Loucy (cell line): ENCODE results near the gene SELENON.

Experiments
- H2AFZ ChIP-seq: fragments of 200-600 bp; sonication (generic); 2 replicates; pipeline ENCODE4 v1.6.0; 2016; ENCODE audit warnings: antibody characterized with exemption, mild to moderate bottlenecking, low read length, moderate library complexity
- H3F3A ChIP-seq: fragments of 200-600 bp; 2 replicates; pipeline ENCODE4 v1.6.0; 2016; ENCODE audit warnings: antibody characterized with exemption, low read depth, mild to moderate bottlenecking
- H3K27me3 ChIP-seq: fragments of 200-600 bp; sonication (generic); 2 replicates; pipeline ENCODE4 v1.6.1; 2014; ENCODE audit warnings: low read length, mild to moderate bottlenecking; ENCODE audit not compliant: insufficient read depth, poor library complexity, severe bottlenecking
- H3K36me3 ChIP-seq: fragments of 200-600 bp; sonication (generic); 2 replicates; pipeline ENCODE4 v1.6.1; 2016; ENCODE audit warnings: low read length; ENCODE audit not compliant: insufficient read depth
- H3K4me1 ChIP-seq: fragments of 200-600 bp; sonication (generic); 2 replicates; pipeline ENCODE4 v1.5.1; 2014; ENCODE audit warnings: low read length, mild to moderate bottlenecking; ENCODE audit not compliant: insufficient read depth, poor library complexity, severe bottlenecking
- H3K4me2 ChIP-seq: fragments of 200-600 bp; sonication (generic); 2 replicates; pipeline ENCODE4 v1.6.0; 2014; ENCODE audit warnings: antibody characterized with exemption, low read length, low read depth, mild to moderate bottlenecking; ENCODE audit not compliant: poor library complexity, severe bottlenecking
- H3K4me3 ChIP-seq: fragments of 200-600 bp; sonication (generic); 2 replicates; pipeline ENCODE4 v1.5.1; 2014; ENCODE audit warnings: low read length, mild to moderate bottlenecking, mixed read lengths; ENCODE audit not compliant: poor library complexity, severe bottlenecking
- H3K79me2 ChIP-seq: fragments of 200-600 bp; sonication (generic); 2 replicates; pipeline ENCODE4 v1.6.1; 2014; ENCODE audit warnings: low read length; ENCODE audit not compliant: insufficient read depth
- H3K9ac ChIP-seq: fragments of 200-600 bp; sonication (generic); 2 replicates; pipeline ENCODE4 v1.6.0; 2014; ENCODE audit warnings: mild to moderate bottlenecking, low read depth, low read length, moderate library complexity; ENCODE audit not compliant: poor library complexity, severe bottlenecking
- H3K9me2 ChIP-seq: fragments of 200-600 bp; sonication (generic); replicated peaks from 2 replicates; pipeline ENCODE4 v1.6.1; 2016; ENCODE audit warnings: low read depth, low read length, mixed read lengths
- H3K9me3 ChIP-seq: fragments of 200-600 bp; sonication (generic); 2 replicates; pipeline ENCODE4 v1.6.1; 2014; ENCODE audit warnings: mild to moderate bottlenecking, antibody characterized with exemption, low read length, low read depth; ENCODE audit not compliant: insufficient read depth
- H4K20me1 ChIP-seq: fragments of 200-600 bp; sonication (generic); 2 replicates; pipeline ENCODE4 v1.6.0; 2014; ENCODE audit warnings: antibody characterized with exemption, low read length, mild to moderate bottlenecking; ENCODE audit not compliant: insufficient read depth, poor library complexity, severe bottlenecking
- EZH2phosphoT487 ChIP-seq: fragments of 200-600 bp; IDR thresholded peaks from 2 replicates; pipeline ENCODE4 v1.6.1; 2018; ENCODE audit warnings: antibody characterized with exemption, mild to moderate bottlenecking, moderate library complexity, borderline replicate concordance
- TF ChIP-seq, protein P1 (sequence below): fragments of 200-600 bp; sonication (generic); conservative IDR thresholded peaks from 2 replicates; pipeline ENCODE4 v1.5.1; 2014; ENCODE audit warnings: mild to moderate bottlenecking, antibody characterized with exemption, low read length

Gene SELENON, protein sequence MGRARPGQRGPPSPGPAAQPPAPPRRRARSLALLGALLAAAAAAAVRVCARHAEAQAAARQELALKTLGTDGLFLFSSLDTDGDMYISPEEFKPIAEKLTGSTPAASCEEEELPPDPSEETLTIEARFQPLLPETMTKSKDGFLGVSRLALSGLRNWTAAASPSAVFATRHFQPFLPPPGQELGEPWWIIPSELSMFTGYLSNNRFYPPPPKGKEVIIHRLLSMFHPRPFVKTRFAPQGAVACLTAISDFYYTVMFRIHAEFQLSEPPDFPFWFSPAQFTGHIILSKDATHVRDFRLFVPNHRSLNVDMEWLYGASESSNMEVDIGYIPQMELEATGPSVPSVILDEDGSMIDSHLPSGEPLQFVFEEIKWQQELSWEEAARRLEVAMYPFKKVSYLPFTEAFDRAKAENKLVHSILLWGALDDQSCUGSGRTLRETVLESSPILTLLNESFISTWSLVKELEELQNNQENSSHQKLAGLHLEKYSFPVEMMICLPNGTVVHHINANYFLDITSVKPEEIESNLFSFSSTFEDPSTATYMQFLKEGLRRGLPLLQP

DNA sequence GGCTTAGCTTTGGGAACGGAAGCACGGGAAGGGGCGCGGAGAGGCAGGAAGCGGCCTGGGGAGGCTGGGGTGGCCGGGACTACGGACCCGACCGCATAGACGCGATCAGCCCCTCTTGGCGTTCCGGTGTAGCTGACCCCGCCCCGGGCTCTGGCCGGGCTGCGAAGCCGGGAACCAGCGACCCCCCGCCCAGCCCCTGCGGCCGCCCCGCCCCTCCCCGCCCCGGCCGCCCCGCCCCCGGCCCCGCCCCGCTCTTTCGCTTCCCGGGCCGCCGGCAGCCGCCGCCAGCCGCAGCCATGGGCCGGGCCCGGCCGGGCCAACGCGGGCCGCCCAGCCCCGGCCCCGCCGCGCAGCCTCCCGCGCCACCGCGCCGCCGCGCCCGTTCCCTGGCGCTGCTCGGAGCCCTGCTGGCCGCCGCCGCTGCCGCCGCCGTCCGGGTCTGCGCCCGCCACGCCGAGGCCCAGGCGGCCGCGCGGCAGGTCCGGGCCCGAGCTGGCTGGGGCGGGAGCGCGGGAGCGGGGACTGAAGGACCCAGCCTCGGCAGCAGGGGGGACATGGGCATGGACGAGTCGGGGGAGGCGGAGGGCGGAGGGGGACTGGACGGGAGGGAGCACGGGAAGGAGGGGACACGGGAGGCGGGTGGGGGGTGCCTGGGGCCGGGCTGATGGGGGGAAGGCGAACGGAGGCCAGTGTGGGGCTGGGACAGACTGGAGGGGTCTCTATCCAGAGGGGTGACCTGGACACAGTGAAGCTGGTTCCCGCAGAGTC, at the start of gene SELENON:
SELENON (plus strand) TSS at position 259 of the 768 bp plus-strand sequence; CDS start at position 297, 38 bp downstream.
- Histone ChIP-seq H3K4me3 (peak within 1 kb of the TSS; percentile 65), H4K20me1 (no peaks in the 10 kb centered on the region), H3F3A (no peaks in the 10 kb centered on the region), H3K79me2 (no peaks in the 10 kb centered on the region), H3K36me3 (no peaks in the 10 kb centered on the region), H3K4me1 (no peaks in the 10 kb centered on the region), H3K4me2 (peak within 1 kb of the TSS; percentile 77), H3K9ac (peak within 1 kb of the TSS; percentile 46), H3K9me3 (no peaks in the 10 kb centered on the region), H2AFZ (no peak within 1 kb of the TSS), H3K9me2 (no peaks in the 10 kb centered on the region), H3K27me3 (peaks cover 11% of the 10 kb centered on the region)
- TF ChIP-seq EZH2phosphoT487: no peak
- TF ChIP-seq, protein P1, sequence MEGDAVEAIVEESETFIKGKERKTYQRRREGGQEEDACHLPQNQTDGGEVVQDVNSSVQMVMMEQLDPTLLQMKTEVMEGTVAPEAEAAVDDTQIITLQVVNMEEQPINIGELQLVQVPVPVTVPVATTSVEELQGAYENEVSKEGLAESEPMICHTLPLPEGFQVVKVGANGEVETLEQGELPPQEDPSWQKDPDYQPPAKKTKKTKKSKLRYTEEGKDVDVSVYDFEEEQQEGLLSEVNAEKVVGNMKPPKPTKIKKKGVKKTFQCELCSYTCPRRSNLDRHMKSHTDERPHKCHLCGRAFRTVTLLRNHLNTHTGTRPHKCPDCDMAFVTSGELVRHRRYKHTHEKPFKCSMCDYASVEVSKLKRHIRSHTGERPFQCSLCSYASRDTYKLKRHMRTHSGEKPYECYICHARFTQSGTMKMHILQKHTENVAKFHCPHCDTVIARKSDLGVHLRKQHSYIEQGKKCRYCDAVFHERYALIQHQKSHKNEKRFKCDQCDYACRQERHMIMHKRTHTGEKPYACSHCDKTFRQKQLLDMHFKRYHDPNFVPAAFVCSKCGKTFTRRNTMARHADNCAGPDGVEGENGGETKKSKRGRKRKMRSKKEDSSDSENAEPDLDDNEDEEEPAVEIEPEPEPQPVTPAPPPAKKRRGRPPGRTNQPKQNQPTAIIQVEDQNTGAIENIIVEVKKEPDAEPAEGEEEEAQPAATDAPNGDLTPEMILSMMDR: no peak

DNA sequence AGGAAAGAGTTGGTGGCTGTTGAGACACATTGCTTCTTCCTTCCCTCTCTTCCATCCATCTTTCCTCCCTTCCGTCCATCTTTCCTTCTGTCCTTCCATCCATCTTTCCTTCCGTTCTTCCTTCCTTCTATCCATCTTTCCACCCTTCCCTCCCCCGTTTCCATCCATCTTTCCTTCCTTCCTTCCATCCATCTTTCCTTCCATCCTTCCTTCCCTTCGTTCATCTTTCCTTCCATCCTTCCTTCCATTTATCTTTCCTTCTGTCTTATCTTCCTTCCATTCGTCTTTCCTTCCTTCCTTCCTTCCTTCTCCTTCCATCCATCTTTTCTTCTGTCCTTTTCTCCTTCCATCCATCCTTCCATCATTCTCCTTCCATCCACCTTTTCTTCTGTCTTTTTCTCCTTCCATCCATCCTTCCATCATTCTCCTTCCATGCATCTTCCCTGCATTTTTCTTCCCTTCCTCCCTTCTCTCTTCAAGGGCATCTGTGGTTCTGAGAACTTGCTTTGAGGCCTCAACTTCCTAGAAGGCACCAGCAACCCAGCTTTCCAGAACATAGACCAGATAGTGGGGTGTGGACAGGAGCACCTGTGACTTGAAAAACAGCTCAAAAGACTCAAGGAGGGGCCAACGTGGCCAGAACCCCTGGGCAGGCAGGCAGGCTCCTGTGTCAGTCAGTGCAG, 48.9 kb upstream of the SELENON start:
- no peaks in the 10 kb centered on the region for H3F3A ChIP-seq
- no peaks in the 10 kb centered on the region for H3K27me3 ChIP-seq
- TF ChIP-seq, protein P1: no peak
- TF ChIP-seq EZH2phosphoT487: no peak
- H3K4me1 ChIP-seq: peaks cover 5% of the 10 kb centered on the region
- no peak overlapping the region for H3K9ac ChIP-seq
- H3K4me2 ChIP-seq: no peak overlapping the region
- H4K20me1 ChIP-seq: no peaks in the 10 kb centered on the region
- no peaks in the 10 kb centered on the region for H3K9me2 ChIP-seq
- no peaks in the 10 kb centered on the region for H3K79me2 ChIP-seq
- no peak overlapping the region for H2AFZ ChIP-seq
- H3K9me3 ChIP-seq: no peaks in the 10 kb centered on the region
- H3K36me3 ChIP-seq: no peaks in the 10 kb centered on the region
- H3K4me3 ChIP-seq: no peak overlapping the region

DNA sequence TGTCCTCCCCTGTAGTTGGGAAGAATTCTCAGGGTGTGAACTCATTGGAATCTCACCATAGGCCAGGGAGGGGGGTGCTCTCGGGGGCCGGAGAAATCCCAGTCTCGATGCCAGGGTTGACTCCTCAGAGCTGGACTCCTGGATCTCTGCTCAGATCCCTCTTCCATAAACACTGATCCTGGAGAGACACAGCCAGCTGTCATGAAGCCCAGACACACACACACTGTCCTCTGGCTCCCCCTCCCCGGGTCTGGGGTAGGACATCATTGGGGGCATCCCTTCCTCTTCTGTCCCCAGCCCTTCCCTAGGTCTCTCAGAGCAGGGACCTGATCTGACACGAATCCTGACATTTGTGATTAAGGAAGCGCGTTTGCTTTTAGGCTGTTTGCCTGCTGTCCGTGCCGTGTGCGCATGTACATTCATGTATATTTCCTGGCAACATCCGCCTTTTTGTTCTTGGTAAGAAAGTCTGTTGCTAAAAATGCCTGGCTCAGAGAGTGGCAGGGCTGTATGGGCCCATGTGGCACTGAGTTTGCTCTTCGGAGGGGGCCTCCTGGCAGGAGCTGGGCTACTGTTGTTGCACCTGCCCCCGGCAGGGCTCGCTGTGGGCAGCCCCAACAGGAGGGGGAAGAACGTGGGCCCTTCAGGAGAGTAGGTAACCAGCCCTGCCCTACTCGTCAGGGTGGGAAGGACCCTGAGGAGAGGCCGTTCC, 45.4 kb upstream of the SELENON start:
- H3K27me3 ChIP-seq: no peaks in the 10 kb centered on the region
- no peak overlapping the region for H2AFZ ChIP-seq
- no peaks in the 10 kb centered on the region for H3K9me3 ChIP-seq
- no peaks in the 10 kb centered on the region for H3K36me3 ChIP-seq
- H3K4me1 ChIP-seq: peaks cover 18% of the 10 kb centered on the region
- no peak overlapping the region for H3K4me2 ChIP-seq
- H3F3A ChIP-seq: no peaks in the 10 kb centered on the region
- H3K9me2 ChIP-seq: no peaks in the 10 kb centered on the region
- no peak overlapping the region for H3K4me3 ChIP-seq
- no peak overlapping the region for H3K9ac ChIP-seq
- TF ChIP-seq, protein P1: no peak
- TF ChIP-seq EZH2phosphoT487: no peak
- H4K20me1 ChIP-seq: no peaks in the 10 kb centered on the region
- H3K79me2 ChIP-seq: no peaks in the 10 kb centered on the region
